HUES64 (cell line): Measurements from ENCODE around the gene LRRC51.

ENCODE experiments used
- H3K27ac ChIP-seq: 2 replicates; pipeline ENCODE4 v1.7.0; 2013; ENCODE audit warnings: low read depth, low read length, inconsistent platforms
- H3K27me3 ChIP-seq: 2 replicates; pipeline ENCODE4 v1.6.1; 2013; ENCODE audit warnings: mild to moderate bottlenecking, low read length; ENCODE audit not compliant: insufficient read depth
- H3K36me3 ChIP-seq: 2 replicates; pipeline ENCODE4 v1.6.1; 2013; ENCODE audit warnings: mild to moderate bottlenecking, low read length; ENCODE audit not compliant: insufficient read depth
- H3K4me1 ChIP-seq: 2 replicates; pipeline ENCODE4 v1.6.1; 2013; ENCODE audit warnings: mild to moderate bottlenecking, low read length, moderate library complexity; ENCODE audit not compliant: insufficient read depth
- H3K4me3 ChIP-seq: 2 replicates; pipeline ENCODE4 v1.5.1; 2013; ENCODE audit warnings: mild to moderate bottlenecking, low read length, moderate library complexity
- H3K9ac ChIP-seq: 2 replicates; pipeline ENCODE4 v1.6.1; 2013; ENCODE audit warnings: mild to moderate bottlenecking, low read depth, low read length
- H3K9me3 ChIP-seq: 2 replicates; pipeline ENCODE4 v1.6.1; 2013; ENCODE audit warnings: low read depth, low read length; ENCODE audit not compliant: insufficient read depth
- WGBS: fragments of 150-250, 120-280 bp; methylation state at CpG from one replicate; pipeline ENCODE4 v1.1.7; 2013; ENCODE audit warnings: missing lambda C conversion rate; 5-methylcytosine and 5-hydroxymethylcytosine counted together

Gene LRRC51

DNA sequence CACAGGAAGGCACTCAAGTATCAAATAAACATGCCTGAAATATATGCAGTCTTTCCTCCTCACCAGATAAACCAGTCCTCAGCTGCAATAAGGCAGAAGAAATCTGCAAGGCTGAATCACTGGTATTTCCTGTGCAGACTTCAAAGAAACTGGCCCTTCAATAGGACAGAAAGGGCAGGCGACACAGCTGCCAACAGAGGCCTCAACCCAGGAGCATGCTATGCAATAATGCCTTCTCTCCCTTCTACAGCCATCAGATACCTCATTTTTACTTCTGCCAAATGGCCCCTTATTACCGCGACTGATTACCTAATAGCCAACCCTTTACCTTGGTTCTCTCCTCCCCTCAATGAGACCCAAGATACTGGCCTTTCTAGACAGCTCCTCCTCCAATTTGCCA lies 8.3 kb upstream of the LRRC51 start:
- H3K4me1 ChIP-seq: peaks cover 39% of the 10 kb centered on the region
- H3K9me3 ChIP-seq: no peaks in the 10 kb centered on the region
- peaks cover 15% of the 10 kb centered on the region for H3K36me3 ChIP-seq
- no peaks in the 10 kb centered on the region for H3K27me3 ChIP-seq
- WGBS: 75% methylated on average over 3 of the region's 3 CpGs
- peak overlapping the region; percentile 16; the same call in 1 of the 2 replicates for H3K27ac ChIP-seq
- H3K4me3 ChIP-seq: no peak overlapping the region
- peak overlapping the region; percentile 15; the same call in 1 of the 2 replicates for H3K9ac ChIP-seq

DNA sequence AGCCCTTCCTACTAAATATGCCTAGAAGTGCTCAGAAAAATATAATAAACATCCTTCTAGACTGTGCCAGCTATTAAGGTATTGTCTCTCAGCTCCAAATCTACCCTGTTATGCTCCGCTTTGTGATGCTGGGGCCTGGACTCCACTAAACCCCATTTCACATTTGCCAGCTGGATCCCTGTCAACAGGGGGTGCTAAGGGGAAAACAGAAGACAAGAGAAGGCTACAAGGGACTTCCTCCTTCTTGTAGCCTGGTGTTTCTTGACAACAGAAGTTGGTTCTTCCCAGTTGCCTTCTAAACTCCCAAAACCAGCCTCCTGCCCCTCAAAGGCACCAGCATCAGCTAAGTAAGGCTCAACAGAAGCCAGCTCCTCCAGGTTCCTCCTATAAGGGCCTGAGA lies 5.5 kb upstream of the LRRC51 start:
- Histone ChIP-seq H3K4me1 (peaks cover 27% of the 10 kb centered on the region), H3K9me3 (no peaks in the 10 kb centered on the region), H3K4me3 (no peak overlapping the region), H3K36me3 (peaks cover 7% of the 10 kb centered on the region; the same call in 1 of the 2 replicates), H3K9ac (no peak overlapping the region), H3K27ac (peak overlapping the region; percentile 50; the same call in 1 of the 2 replicates), H3K27me3 (no peaks in the 10 kb centered on the region)
- 78% methylated on average over 1 of the region's 1 CpG for WGBS

- H3K27ac ChIP-seq: peak overlapping the region; percentile 50; the same call in 1 of the 2 replicates
- WGBS: 93% methylated on average over 4 of the region's 4 CpGs
- H3K9ac ChIP-seq: no peak overlapping the region
- peaks cover 23% of the 10 kb centered on the region; the same call in 1 of the 2 replicates for H3K4me1 ChIP-seq
- no peaks in the 10 kb centered on the region for H3K9me3 ChIP-seq
- no peak overlapping the region for H3K4me3 ChIP-seq
- H3K36me3 ChIP-seq: peaks cover 7% of the 10 kb centered on the region; the same call in 1 of the 2 replicates
- H3K27me3 ChIP-seq: no peaks in the 10 kb centered on the region
Observed at GRCh38 chr11:72075756-72076155, 4.9 kb upstream of the LRRC51 start.

DNA sequence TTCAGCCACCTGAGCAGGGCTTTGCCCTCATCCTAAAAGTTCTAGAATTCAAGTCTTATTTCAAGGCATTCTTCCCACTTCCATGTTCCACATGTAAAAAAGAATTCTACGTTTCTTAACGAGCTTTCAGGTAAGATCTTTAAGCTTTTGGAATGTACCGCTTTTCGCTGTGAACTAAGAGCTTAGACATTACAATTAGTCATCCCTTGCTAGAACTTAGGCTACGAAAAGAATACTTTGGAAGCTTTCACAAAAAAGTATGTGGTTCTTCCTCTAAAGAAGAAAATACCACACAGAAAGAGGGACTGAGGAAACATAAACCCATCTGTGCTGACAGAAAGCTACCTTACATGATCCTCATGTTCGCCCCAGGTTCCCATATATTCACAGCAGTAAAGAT lies 2.2 kb upstream of the LRRC51 start:
- Histone ChIP-seq H3K27me3 (no peaks in the 10 kb centered on the region), H3K36me3 (peaks cover 7% of the 10 kb centered on the region; the same call in 1 of the 2 replicates), H3K9me3 (no peaks in the 10 kb centered on the region), H3K4me1 (peaks cover 10% of the 10 kb centered on the region; the same call in 1 of the 2 replicates), H3K4me3 (peak overlapping the region; percentile 89; the same call in 1 of the 2 replicates), H3K9ac (no peak overlapping the region), H3K27ac (no peak overlapping the region)
- WGBS: 91% methylated on average over 6 of the region's 6 CpGs

GRCh38 chr11:72079819-72080325 lies 778 bp upstream of the LRRC51 start:
- H3K27me3 ChIP-seq: no peaks in the 10 kb centered on the region
- H3K9me3 ChIP-seq: no peaks in the 10 kb centered on the region
- 2% methylated on average over 15 of the region's 16 CpGs for WGBS
- peaks cover 10% of the 10 kb centered on the region; the same call in 1 of the 2 replicates for H3K4me1 ChIP-seq
- peaks cover 7% of the 10 kb centered on the region; the same call in 1 of the 2 replicates for H3K36me3 ChIP-seq
- H3K9ac ChIP-seq: peak overlapping the region; percentile 83
- peak overlapping the region; percentile 92; the same call in 1 of the 2 replicates for H3K27ac ChIP-seq
- H3K4me3 ChIP-seq: peak overlapping the region; percentile 89

DNA sequence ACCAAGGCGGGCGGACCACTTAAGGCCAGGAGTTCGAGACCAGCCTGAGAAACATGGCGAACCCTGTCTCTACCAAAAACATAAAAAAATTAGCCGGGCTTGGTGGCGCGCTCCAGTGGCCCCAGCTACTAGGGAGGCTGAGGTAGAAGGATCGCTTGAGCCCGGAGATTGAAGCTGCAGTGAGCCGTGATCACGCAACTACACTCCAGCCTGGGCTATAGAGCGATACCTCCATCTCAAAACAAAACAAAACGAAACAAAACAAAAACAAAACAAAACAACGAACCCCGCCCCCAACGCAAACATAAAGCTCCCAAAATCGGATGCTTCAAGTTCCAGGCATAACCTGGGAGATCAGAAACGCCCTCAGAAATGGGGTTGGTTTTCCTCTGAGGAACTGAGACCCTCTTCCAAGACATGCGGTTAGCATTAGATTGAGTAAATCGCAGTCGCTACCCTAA lies 564 bp downstream of the LRRC51 start:
- H3K27me3 ChIP-seq: no peaks in the 10 kb centered on the region
- H3K36me3 ChIP-seq: no peaks in the 10 kb centered on the region; the same call in 1 of the 2 replicates
- H3K9ac ChIP-seq: peak overlapping the region; percentile 76
- WGBS: 85% methylated on average over 21 of the region's 21 CpGs
- H3K4me3 ChIP-seq: peak overlapping the region; percentile 89
- H3K27ac ChIP-seq: peak overlapping the region; percentile 86
- H3K9me3 ChIP-seq: no peaks in the 10 kb centered on the region
- peaks cover 4% of the 10 kb centered on the region; the same call in 1 of the 2 replicates for H3K4me1 ChIP-seq

DNA sequence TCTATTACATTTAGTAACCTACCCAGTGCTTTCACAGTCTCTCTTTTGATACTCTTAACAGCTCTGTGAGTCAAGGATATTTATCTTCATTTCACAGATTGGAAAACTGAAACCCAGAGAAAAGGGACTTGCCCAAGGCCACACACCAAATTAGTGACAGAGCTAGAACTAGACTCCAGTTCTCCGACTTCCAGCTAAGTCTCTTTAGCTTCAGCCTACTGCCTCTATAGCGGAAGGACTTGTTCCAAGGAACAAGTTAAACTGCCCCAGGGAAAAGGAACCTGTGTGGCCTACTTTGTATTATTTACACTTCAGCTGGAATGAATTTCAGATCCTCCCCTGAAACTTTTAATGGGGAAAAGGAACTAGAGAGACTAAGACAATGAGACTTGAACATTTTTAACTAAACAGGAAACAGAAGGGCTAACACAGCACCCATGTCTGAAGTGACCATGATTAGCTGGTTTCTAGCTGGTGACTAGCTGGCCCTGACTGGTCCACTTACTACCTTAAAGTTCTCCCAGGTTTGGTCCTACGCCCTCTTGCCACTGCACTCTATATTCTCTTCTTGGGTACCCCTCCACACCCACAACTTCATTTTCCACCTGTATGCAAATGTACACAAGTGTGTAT lies 1.3 kb downstream of the LRRC51 start:
- Histone ChIP-seq H3K27ac (peak overlapping the region; percentile 86; the same call in 1 of the 2 replicates), H3K9ac (peak overlapping the region; percentile 76; the same call in 1 of the 2 replicates), H3K4me1 (peaks cover 4% of the 10 kb centered on the region; the same call in 1 of the 2 replicates), H3K27me3 (no peaks in the 10 kb centered on the region), H3K36me3 (no peaks in the 10 kb centered on the region), H3K9me3 (no peaks in the 10 kb centered on the region), H3K4me3 (no peak overlapping the region)
- 95% methylated on average over 3 of the region's 3 CpGs for WGBS

- 88% methylated on average over 2 of the region's 2 CpGs for WGBS
- H3K27me3 ChIP-seq: no peaks in the 10 kb centered on the region
- peaks cover 3% of the 10 kb centered on the region; the same call in 1 of the 2 replicates for H3K36me3 ChIP-seq
- H3K27ac ChIP-seq: no peak overlapping the region
- H3K4me3 ChIP-seq: no peak overlapping the region
- H3K9me3 ChIP-seq: no peaks in the 10 kb centered on the region
- H3K9ac ChIP-seq: no peak overlapping the region
- peaks cover 4% of the 10 kb centered on the region; the same call in 1 of the 2 replicates for H3K4me1 ChIP-seq
Observed at GRCh38 chr11:72083414-72083813, 2.8 kb downstream of the LRRC51 start.

DNA sequence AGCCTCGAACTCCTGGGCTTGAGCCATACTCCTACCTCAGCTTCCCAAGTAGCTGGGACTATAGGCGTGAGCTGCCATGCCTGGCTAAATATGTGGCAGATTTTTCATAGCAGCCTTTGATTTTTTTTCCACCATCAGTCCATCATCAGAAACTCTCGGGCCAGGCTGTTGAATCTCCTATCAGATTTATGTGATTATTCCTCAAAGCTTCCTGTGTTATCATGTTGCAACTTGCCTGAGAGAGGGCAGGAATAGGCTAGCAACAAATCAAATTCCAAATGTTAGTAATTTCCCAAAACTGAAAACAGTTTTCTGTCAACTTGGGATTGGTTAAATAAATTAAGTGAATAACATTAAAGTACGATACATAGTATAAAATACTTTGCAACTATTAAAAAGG lies 3.4 kb downstream of the LRRC51 start:
- Histone ChIP-seq H3K36me3 (peaks cover 3% of the 10 kb centered on the region; the same call in 1 of the 2 replicates), H3K9ac (no peak overlapping the region), H3K4me3 (no peak overlapping the region), H3K4me1 (no peaks in the 10 kb centered on the region), H3K9me3 (no peaks in the 10 kb centered on the region), H3K27ac (no peak overlapping the region), H3K27me3 (no peaks in the 10 kb centered on the region)
- 90% methylated on average over 3 of the region's 4 CpGs for WGBS

DNA sequence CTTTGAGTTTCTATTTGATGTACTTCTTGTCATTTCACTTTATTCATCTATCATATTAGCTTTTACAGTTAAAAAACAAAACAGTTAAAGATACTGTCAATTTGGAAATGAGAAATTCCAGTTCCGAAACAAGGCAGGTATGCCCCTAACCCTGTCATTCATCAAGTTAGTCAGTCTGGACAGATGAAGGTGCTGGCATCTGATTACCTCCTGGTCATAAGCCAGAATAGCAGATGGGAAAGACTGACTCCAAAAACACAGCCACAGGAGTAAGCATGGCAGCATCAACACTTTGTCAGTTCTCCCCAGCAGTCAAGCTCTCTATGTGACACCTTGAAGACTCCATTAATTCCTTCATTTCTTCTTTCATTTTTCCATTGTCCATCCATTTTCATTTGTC lies 4.3 kb downstream of the LRRC51 start:
- Histone ChIP-seq H3K36me3 (peaks cover 5% of the 10 kb centered on the region), H3K9me3 (no peaks in the 10 kb centered on the region), H3K27ac (no peak overlapping the region), H3K27me3 (no peaks in the 10 kb centered on the region), H3K9ac (no peak overlapping the region), H3K4me1 (no peaks in the 10 kb centered on the region), H3K4me3 (no peak overlapping the region)
- 89% methylated on average over 1 of the region's 1 CpG for WGBS

- Histone ChIP-seq H3K4me1 (no peaks in the 10 kb centered on the region), H3K9ac (no peak overlapping the region), H3K4me3 (no peak overlapping the region), H3K36me3 (peaks cover 11% of the 10 kb centered on the region), H3K27ac (no peak overlapping the region), H3K9me3 (no peaks in the 10 kb centered on the region), H3K27me3 (no peaks in the 10 kb centered on the region)
- 97% methylated on average over 2 of the region's 3 CpGs for WGBS
Observed at GRCh38 chr11:72085621-72086351, 5.1 kb downstream of the LRRC51 start.
